Activated naive CD8-positive, alpha-beta T cell treated with anti-CD3 and anti-CD28 coated beads, Interleukin-2, amount 10 ng/mL, durations not matched to agents 7 days and 5 days (primary cell): Measurements from ENCODE around the gene AGO4. TPM values are rescaled to one million over a fixed set of nuclear protein-coding genes. Genes with fewer than 3 reads are reported as not detected.
"Not testable (repeated sequence)": the region's sequence is repeated elsewhere in the genome, so short reads cannot be mapped to it uniquely, and the experiment has no call there.

Source experiments
- ATAC-seq: fragments of 150-1000 bp; cut with Tn5 transposase; one replicate; pipeline ENCODE4 v1.10.0; 2021; ENCODE audit warnings: low read depth, moderate library complexity
- POLR2A ChIA-PET: fragments of 350-600 bp; sonication (Branson Sonifier 250); formaldehyde crosslinking; loops from one replicate; lab custom pipeline; 2021; ENCODE audit warnings: antibody characterized with exemption; lab: Charles Lee
- DNase-seq: peaks from one replicate; pipeline ENCODE4 v3.0.0; 2021
- H3K27ac Mint-ChIP-seq: one replicate; pipeline ENCODE4 v1.8.0; 2022; ENCODE audit warnings: mild to moderate bottlenecking, mixed read lengths
- H3K27me3 Mint-ChIP-seq: one replicate; pipeline ENCODE4 v1.8.0; 2022; ENCODE audit warnings: mild to moderate bottlenecking, moderate library complexity, mixed read lengths
- H3K36me3 Mint-ChIP-seq: one replicate; pipeline ENCODE4 v1.8.0; 2021; ENCODE audit warnings: mild to moderate bottlenecking, mixed read lengths
- H3K4me1 Mint-ChIP-seq: one replicate; pipeline ENCODE4 v1.8.0; 2021; ENCODE audit warnings: mixed read lengths
- H3K4me3 Mint-ChIP-seq: one replicate; pipeline ENCODE4 v1.8.0; 2022; ENCODE audit warnings: mild to moderate bottlenecking, moderate library complexity, mixed read lengths
- H3K9me3 Mint-ChIP-seq: one replicate; pipeline ENCODE4 v1.8.0; 2021; ENCODE audit warnings: mixed read lengths
- total RNA-seq, 2 experiments: library from RNA; stranded (reverse); gene quantifications; one replicate each; pipeline ENCODE4 v1.2.3, GENCODE V29; 2021

The AGO4 gene
- total RNA-seq, 2 experiments from 2014 or later, result 18.6 to 23.9 TPM

DNA sequence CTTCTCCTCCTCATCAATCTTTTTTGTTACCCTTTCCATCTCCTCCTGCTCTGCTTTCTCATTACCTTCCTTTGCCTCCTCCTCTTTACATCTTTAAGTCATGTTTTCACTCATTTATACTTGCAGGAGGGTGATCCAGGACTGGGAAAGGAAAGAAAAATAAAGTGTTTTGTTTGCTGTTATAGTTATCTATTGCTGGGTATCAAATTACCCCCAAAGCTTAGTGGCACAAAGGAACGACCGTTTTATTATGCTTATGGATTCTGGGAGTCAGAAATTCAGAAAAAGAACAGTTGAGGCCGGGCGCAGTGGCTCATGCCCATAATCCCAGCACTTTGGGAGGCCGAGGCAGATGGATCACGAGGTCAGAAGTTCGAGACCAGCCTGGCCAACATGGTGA lies 12.5 kb upstream of the AGO4 start:
- Mint-ChIP-seq H3K27me3 (peaks cover 2% of the 10 kb centered on the region), H3K4me1 (peaks cover 4% of the 10 kb centered on the region), H3K36me3 (no peaks in the 10 kb centered on the region), H3K9me3 (no peaks in the 10 kb centered on the region), H3K4me3 (no peak overlapping the region), H3K27ac (no peak overlapping the region)
- POLR2A ChIA-PET, result no interaction called here
- ATAC-seq (no peak), DNase-seq (no peak)

DNA sequence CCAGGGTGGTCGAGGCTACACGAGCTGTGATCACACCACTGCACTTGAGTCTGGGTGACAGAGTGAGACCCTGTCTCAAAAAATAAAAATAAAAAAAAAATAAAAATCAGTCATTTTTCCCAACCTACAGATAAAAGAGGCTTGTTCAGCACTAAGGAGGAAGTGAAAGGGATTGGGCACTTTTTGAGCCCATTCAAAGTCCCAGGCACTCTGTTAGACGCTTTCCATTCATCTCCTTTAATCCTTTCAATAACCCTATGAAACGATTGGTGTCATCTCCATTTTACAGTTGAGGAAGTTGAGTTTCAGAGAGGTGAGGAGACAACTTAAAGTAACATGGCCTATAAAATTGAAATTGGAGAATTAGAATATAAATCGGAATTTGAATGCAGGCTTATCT lies 10.4 kb upstream of the AGO4 start:
- H3K4me3 Mint-ChIP-seq, result no peak overlapping the region
- no peak for DNase-seq
- no peak overlapping the region for H3K27ac Mint-ChIP-seq
- no peak for ATAC-seq
- peaks cover 5% of the 10 kb centered on the region for H3K4me1 Mint-ChIP-seq
- POLR2A ChIA-PET, result no interaction called here
- H3K27me3 Mint-ChIP-seq, result peaks cover 2% of the 10 kb centered on the region
- H3K9me3 Mint-ChIP-seq, result no peaks in the 10 kb centered on the region
- no peaks in the 10 kb centered on the region for H3K36me3 Mint-ChIP-seq

DNA sequence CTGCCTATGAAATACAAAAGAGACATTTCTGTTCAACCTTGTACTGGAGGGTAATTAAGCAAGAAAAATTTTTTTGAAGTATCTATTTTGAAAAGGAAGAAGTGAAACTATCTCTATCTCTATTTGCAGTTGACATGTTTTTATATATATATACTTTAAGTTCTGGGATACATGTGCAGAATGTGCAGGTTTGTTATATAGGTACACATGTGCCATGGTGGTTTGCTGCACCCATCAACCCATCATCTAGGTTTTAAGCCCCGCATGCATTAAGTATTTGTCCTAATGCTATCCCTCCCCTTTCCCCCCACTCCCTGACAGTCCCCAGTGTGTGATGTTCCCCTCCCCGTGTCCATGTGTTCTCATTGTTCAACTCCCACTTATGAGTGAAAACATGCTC lies 9.8 kb upstream of the AGO4 start:
- H3K4me3 Mint-ChIP-seq, H3K9me3 Mint-ChIP-seq, DNase-seq, H3K36me3 Mint-ChIP-seq, H3K27ac Mint-ChIP-seq, H3K27me3 Mint-ChIP-seq, H3K4me1 Mint-ChIP-seq, ATAC-seq, POLR2A ChIA-PET: not testable (repeated sequence)

DNA sequence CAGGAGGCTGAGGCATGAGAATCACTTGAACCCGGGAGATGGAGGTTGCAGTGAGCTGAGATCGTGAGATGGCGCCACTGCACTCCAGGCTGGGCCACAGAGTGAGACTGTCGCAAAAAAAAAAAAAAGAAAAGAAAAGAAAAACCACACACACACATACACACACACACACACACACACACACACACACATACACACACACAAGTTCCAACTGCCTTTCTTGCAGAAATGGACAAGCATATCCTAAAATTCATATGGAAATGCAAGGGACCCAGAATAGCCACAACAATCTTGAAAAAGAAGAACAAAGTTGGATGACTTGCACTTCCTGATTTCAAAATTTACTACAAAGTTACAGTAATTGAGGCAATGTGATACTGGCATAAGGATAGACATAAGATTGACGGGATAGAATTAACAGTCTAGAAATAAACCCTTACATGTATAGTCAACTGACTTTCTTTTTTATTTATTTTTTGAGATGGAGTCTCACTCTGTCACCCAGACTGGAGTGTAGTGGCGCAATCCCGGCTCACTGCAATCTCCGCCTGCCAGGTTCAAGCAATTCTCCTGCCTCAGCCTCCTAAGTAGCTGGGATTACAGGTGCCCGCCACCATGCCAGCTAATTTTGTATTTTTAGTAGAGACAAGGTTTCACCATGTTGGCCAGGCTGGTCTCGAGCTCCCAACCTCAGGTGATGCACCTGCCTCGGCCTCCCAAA lies 7.5 kb upstream of the AGO4 start:
- DNase-seq, ATAC-seq, H3K9me3 Mint-ChIP-seq, H3K27ac Mint-ChIP-seq, H3K4me3 Mint-ChIP-seq, POLR2A ChIA-PET, H3K27me3 Mint-ChIP-seq, H3K36me3 Mint-ChIP-seq: not testable (repeated sequence)
- peaks cover 10% of the 10 kb centered on the region for H3K4me1 Mint-ChIP-seq

- Mint-ChIP-seq H3K9me3 (no peaks in the 10 kb centered on the region), H3K27ac (peak overlapping the region; percentile 85), H3K27me3 (no peaks in the 10 kb centered on the region), H3K4me3 (peak overlapping the region; percentile 92), H3K36me3 (peaks cover 5% of the 10 kb centered on the region), H3K4me1 (peaks cover 21% of the 10 kb centered on the region)
- peak; percentile 19 for ATAC-seq
- no peak for DNase-seq
- POLR2A ChIA-PET, result interaction anchor here (0.6 kb wide), 1 partner anchor 10 kb away, joined by 3 read pairs; no protein-coding TSS in a partner anchor
Measured at GRCh38 chr1:35808450-35809113, 766 bp downstream of the AGO4 start.

DNA sequence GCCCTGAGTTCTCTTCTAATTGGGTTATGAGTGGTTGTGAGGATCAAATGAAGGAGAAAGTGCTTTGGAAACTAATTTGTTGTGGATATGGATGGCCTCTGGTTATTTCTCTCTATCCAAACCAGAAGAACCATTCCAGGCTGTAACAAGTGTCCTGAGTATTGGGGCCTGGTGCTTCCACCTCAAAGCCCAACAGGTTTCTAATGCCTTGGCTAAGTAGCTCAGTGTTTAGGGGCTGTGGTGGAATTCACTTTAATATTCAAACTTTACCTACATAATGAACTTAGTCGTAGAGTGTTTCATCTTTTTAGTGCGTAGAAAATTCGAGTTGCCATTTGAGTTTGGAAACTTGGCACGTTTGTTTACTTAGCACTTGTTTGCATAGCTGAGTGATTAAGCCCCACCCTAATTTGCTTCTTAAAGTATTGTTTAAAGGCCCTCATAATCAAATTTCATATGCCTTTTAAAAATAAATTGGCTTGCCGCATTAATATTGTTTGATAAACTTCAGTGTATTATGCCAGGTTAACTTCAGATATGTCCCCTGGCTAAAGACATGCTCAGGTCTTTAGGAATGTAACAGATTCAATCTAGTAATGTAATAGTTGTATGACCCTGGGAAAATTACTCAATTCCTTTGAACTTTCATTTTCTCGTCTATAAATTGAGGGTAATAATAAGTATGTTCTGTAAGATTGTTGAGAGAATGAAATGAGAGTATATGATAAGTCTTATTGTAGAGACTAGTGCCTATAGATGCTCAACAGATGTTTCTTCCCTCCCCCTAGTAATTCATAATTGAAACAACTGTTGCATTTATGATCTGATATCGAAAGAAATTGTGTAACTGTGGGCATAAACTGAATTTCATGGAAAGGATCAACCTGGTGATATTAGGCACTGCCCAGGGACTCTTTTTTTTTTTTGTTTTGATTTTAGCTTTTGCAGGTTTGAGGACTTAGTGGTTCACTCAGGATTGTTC lies 1.6 kb downstream of the AGO4 start:
- peak overlapping the region; percentile 92 for H3K4me3 Mint-ChIP-seq
- peak overlapping the region; percentile 85 for H3K27ac Mint-ChIP-seq
- POLR2A ChIA-PET, result interaction anchor here (1.0 kb wide), 1 partner anchor 40 kb away, joined by 3 read pairs; no protein-coding TSS in a partner anchor
- H3K9me3 Mint-ChIP-seq, result no peaks in the 10 kb centered on the region
- no peak for ATAC-seq
- H3K27me3 Mint-ChIP-seq, result no peaks in the 10 kb centered on the region
- DNase-seq, result no peak
- peaks cover 5% of the 10 kb centered on the region for H3K36me3 Mint-ChIP-seq
- peaks cover 20% of the 10 kb centered on the region for H3K4me1 Mint-ChIP-seq

DNA sequence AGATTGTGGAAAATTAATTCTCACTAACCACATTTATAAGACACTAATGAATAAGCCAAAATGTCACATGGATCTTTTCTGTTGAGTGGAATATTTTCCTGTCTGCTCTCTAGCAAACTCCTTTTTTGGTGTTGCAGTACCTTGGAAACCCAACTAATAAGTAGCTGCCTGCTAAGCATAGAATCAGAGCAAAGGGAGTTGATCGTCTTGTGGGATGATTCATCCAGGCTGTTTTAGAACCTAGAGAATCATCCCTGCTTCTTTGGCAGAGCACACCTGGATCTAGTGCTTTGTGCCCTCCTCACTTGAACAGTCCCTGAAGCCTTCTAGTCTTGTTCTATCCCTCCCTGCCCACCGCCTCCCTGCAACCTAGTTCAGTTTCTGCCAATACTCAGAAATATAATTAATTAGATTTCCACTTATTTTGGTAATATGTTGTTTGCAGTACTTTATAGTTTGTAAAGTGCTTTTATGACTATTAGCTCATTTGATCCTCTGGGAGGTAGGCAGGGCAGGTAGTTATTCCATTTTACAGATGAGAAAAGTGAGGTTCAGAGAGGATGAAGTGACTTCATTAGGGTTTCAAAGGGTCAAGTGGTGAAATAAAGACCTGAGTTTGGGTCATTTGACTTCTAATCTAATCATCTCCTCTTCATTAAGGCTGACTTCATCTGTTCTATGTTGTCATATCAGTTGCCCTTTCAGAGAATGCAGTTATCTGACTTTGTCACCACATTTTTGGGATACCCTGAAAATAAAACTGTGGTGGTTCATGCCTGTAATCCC lies 2.5 kb downstream of the AGO4 start:
- POLR2A ChIA-PET, result interaction anchor here (1.0 kb wide), 1 partner anchor 41 kb away, joined by 3 read pairs; no protein-coding TSS in a partner anchor

DNA sequence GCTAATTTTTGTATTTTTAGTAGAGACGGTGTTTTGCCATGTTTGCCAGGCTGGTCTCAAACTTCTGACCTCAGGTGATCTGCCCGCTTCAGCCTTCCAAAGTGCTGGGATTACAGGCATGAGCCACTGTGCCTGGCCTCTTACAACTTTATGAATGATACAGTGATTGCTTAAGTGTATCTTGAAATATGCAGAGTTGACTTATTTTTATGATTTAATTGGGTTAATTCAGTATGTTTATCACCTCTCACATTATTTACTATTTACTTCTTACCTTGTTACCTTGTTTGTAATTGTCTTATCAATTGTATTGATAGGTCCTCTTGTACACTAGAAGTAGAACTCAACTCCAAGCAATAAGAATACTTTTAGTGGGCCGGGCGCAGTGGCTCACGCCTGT lies 4.9 kb downstream of the AGO4 start:
- H3K9me3 Mint-ChIP-seq, DNase-seq, ATAC-seq, H3K27ac Mint-ChIP-seq, H3K36me3 Mint-ChIP-seq, POLR2A ChIA-PET, H3K4me3 Mint-ChIP-seq, H3K27me3 Mint-ChIP-seq: not testable (repeated sequence)
- peaks cover 11% of the 10 kb centered on the region for H3K4me1 Mint-ChIP-seq

More for the DNA sequence above, 2.5 kb downstream of the AGO4 start:
- peaks cover 5% of the 10 kb centered on the region for H3K36me3 Mint-ChIP-seq
- no peak for DNase-seq
- H3K4me1 Mint-ChIP-seq, result peaks cover 15% of the 10 kb centered on the region
- peak overlapping the region; percentile 92 for H3K4me3 Mint-ChIP-seq
- no peaks in the 10 kb centered on the region for H3K27me3 Mint-ChIP-seq
- no peaks in the 10 kb centered on the region for H3K9me3 Mint-ChIP-seq
- ATAC-seq, result no peak
- H3K27ac Mint-ChIP-seq, result no peak overlapping the region

GRCh38 chr1:35825255-35825654 lies 17.4 kb downstream of the AGO4 start:
- Mint-ChIP-seq H3K4me3 (no peak overlapping the region), H3K36me3 (peaks cover 10% of the 10 kb centered on the region), H3K9me3 (no peaks in the 10 kb centered on the region), H3K4me1 (peaks cover 2% of the 10 kb centered on the region), H3K27ac (no peak overlapping the region), H3K27me3 (peaks cover 2% of the 10 kb centered on the region)
- POLR2A ChIA-PET, result no interaction called here
- no peak for ATAC-seq
- no peak for DNase-seq

GRCh38 chr1:35832276-35832905 lies 24.6 kb downstream of the AGO4 start:
- peaks cover 16% of the 10 kb centered on the region for H3K36me3 Mint-ChIP-seq
- POLR2A ChIA-PET, result no interaction called here
- H3K27me3 Mint-ChIP-seq, result no peaks in the 10 kb centered on the region
- no peak for DNase-seq
- ATAC-seq, result no peak
- H3K9me3 Mint-ChIP-seq, result no peaks in the 10 kb centered on the region
- H3K4me1 Mint-ChIP-seq, result no peaks in the 10 kb centered on the region
- no peak overlapping the region for H3K27ac Mint-ChIP-seq
- H3K4me3 Mint-ChIP-seq, result no peak overlapping the region

- H3K27ac Mint-ChIP-seq, result no peak overlapping the region
- H3K27me3 Mint-ChIP-seq, result no peaks in the 10 kb centered on the region
- H3K9me3 Mint-ChIP-seq, result no peaks in the 10 kb centered on the region
- POLR2A ChIA-PET, result no interaction called here
- no peak for DNase-seq
- no peak for ATAC-seq
- H3K4me1 Mint-ChIP-seq, result no peaks in the 10 kb centered on the region
- H3K36me3 Mint-ChIP-seq, result peaks cover 19% of the 10 kb centered on the region
- H3K4me3 Mint-ChIP-seq, result no peak overlapping the region
Measured at GRCh38 chr1:35833395-35833794, 25.6 kb downstream of the AGO4 start.

- POLR2A ChIA-PET, result no interaction called here
- ATAC-seq, result no peak
- Mint-ChIP-seq H3K4me1 (no peaks in the 10 kb centered on the region), H3K27me3 (no peaks in the 10 kb centered on the region), H3K9me3 (no peaks in the 10 kb centered on the region), H3K27ac (no peak overlapping the region), H3K36me3 (peaks cover 22% of the 10 kb centered on the region), H3K4me3 (no peak overlapping the region)
- no peak for DNase-seq
Measured at GRCh38 chr1:35834218-35834617, 26.4 kb downstream of the AGO4 start.
